Natural killer cell (primary cell): ENCODE data around the gene TMEM109. TPM values are rescaled to one million over a fixed set of nuclear protein-coding genes. Genes with fewer than 3 reads are reported as not detected.

Source experiments
- ATAC-seq, 3 donors: fragments of 150-1000 bp in 2 of 3; fragments of 200-7000 bp in 1 of 3; cut with Tn5 transposase; 1 replicate in 1 of 3; 2 replicates in 2 of 3; pipeline ENCODE4 v1.10.0; 2021; ENCODE audit warnings: mild to moderate bottlenecking in 2 of 3, moderate library complexity in 2 of 3
- DNase-seq, 2 donors: peaks; one replicate each; pipeline versions ENCODE4 v3.0.0 to v3.0.0-alpha.2; 2013 to 2021; ENCODE audit warnings: mixed read lengths in 1 of 2
- H3K27ac ChIP-seq: one replicate; pipeline ENCODE4 v1.5.1; 2013; ENCODE audit warnings: mild to moderate bottlenecking, low read length
- H3K27me3 ChIP-seq: one replicate; pipeline ENCODE4 v1.6.1; 2013; ENCODE audit warnings: low read length; ENCODE audit not compliant: control insufficient read depth, insufficient read depth
- H3K36me3 ChIP-seq: one replicate; pipeline ENCODE4 v1.6.1; 2013; ENCODE audit warnings: low read length; ENCODE audit not compliant: control insufficient read depth, insufficient read depth
- H3K4me1 ChIP-seq: one replicate; pipeline ENCODE4 v1.6.1; 2013; ENCODE audit warnings: low read length; ENCODE audit not compliant: control insufficient read depth, insufficient read depth
- H3K4me3 ChIP-seq: one replicate; pipeline ENCODE4 v1.5.1; 2013; ENCODE audit warnings: low read length
- H3K9me3 ChIP-seq: one replicate; pipeline ENCODE4 v1.6.1; 2013; ENCODE audit warnings: low read length; ENCODE audit not compliant: control insufficient read depth, insufficient read depth
- H3K27ac Mint-ChIP-seq, 2 donors: one replicate each; pipeline ENCODE4 v1.8.0; 2022; ENCODE audit warnings: mild to moderate bottlenecking in 2 of 2, mixed read lengths in 2 of 2, moderate library complexity in 1 of 2
- H3K27me3 Mint-ChIP-seq, 2 donors: one replicate each; pipeline ENCODE4 v1.8.0; 2022; ENCODE audit warnings: low read depth in 2 of 2, mixed read lengths in 2 of 2
- H3K36me3 Mint-ChIP-seq: one replicate; pipeline ENCODE4 v1.8.0; 2022; ENCODE audit warnings: mixed read lengths
- H3K4me1 Mint-ChIP-seq, 2 donors: one replicate each; pipeline ENCODE4 v1.8.0; 2022; ENCODE audit warnings: mixed read lengths in 2 of 2
- H3K4me3 Mint-ChIP-seq: one replicate; pipeline ENCODE4 v1.8.0; 2022; ENCODE audit warnings: mild to moderate bottlenecking, moderate library complexity, mixed read lengths
- H3K9me3 Mint-ChIP-seq, 2 donors: one replicate each; pipeline ENCODE4 v1.8.0; 2022; ENCODE audit warnings: mixed read lengths in 2 of 2
- CTCF ChIP-seq: fragments of 200-600 bp; IDR thresholded peaks from one replicate; pipeline ENCODE4 v1.8.0; 2022; ENCODE audit warnings: antibody characterized with exemption
- WGBS: methylation state at CpG from one replicate; pipeline ENCODE4 v1.1.7; 2013; ENCODE audit warnings: missing lambda C conversion rate; ENCODE audit not compliant: insufficient coverage; 5-methylcytosine and 5-hydroxymethylcytosine counted together
- intact Hi-C: fragments of 100-400 bp; cut with micrococcal nuclease; formaldehyde crosslinking; loops from one replicate; pipeline ENCODE4 v1.14.2; 2022
- total RNA-seq, 4 donors: library from RNA; stranded (reverse); fragments of 120-200 nt in 1 of 4; gene quantifications; one replicate each; pipeline versions ENCODE4 v1.2.3 to v1.2.4, GENCODE V29; 2013 to 2022

The TMEM109 gene
- total RNA-seq, 3 donors from 2014 or later (not counting 1 experiment from before 2014, with no cell fraction given): 89.3 to 102 (median 96.8) TPM

GRCh38 chr11:60950933-60951605, 37.1 kb downstream of the TMEM109 start:
- Histone ChIP-seq H3K27ac (no peak overlapping the region), H3K27me3 (peaks cover 4% of the 10 kb centered on the region), H3K4me3 (peak overlapping the region; percentile 53), H3K9me3 (no peaks in the 10 kb centered on the region), H3K36me3 (no peaks in the 10 kb centered on the region), H3K4me1 (peaks cover 32% of the 10 kb centered on the region)
- DNase-seq: peak in 1 of 2 donors; percentile 58
- H3K4me1 Mint-ChIP-seq: peaks cover 15 to 26% of the 10 kb centered on the region in 2 donors
- H3K4me3 Mint-ChIP-seq: peak overlapping the region; percentile 89
- no peaks in the 10 kb centered on the region for H3K36me3 Mint-ChIP-seq
- 11% methylated on average over 86 of the region's 86 CpGs for WGBS
- peak; percentile 33 to 53 (median 39) for ATAC-seq
- H3K9me3 Mint-ChIP-seq: no peaks in the 10 kb centered on the region
- intact Hi-C loops: no loop called here
- H3K27ac Mint-ChIP-seq: peak overlapping the region in 1 of 2 donors; percentile 93
- H3K27me3 Mint-ChIP-seq: peaks cover 10 to 11% of the 10 kb centered on the region in 2 donors
- no peak for TF ChIP-seq CTCF

GRCh38 chr11:60951606-60951903, 37.6 kb downstream of the TMEM109 start:
- peak overlapping the region; percentile 53 for H3K4me3 ChIP-seq
- intact Hi-C loops: no loop called here
- no peaks in the 10 kb centered on the region for H3K36me3 Mint-ChIP-seq
- peaks cover 15 to 26% of the 10 kb centered on the region in 2 donors for H3K4me1 Mint-ChIP-seq
- peak overlapping the region; percentile 89 for H3K4me3 Mint-ChIP-seq
- no peaks in the 10 kb centered on the region for H3K9me3 ChIP-seq
- H3K27me3 ChIP-seq: peaks cover 4% of the 10 kb centered on the region
- DNase-seq (no peak), ATAC-seq (peak in 1 of 3 donors; percentile 23)
- H3K9me3 Mint-ChIP-seq: no peaks in the 10 kb centered on the region
- H3K36me3 ChIP-seq: no peaks in the 10 kb centered on the region
- peaks cover 8 to 10% of the 10 kb centered on the region in 2 donors for H3K27me3 Mint-ChIP-seq
- H3K4me1 ChIP-seq: peaks cover 32% of the 10 kb centered on the region
- WGBS: 6% methylated on average over 8 of the region's 8 CpGs
- peak overlapping the region; percentile 67 for H3K27ac ChIP-seq
- H3K27ac Mint-ChIP-seq: peak overlapping the region in 1 of 2 donors; percentile 93
- TF ChIP-seq CTCF: no peak

GRCh38 chr11:60951904-60952741, 38.2 kb downstream of the TMEM109 start, which contains the start of gene SLC15A3:
Gene SLC15A3 (minus strand): TSS chr11:60952176. CDS start chr11:60951551, 625 bp downstream.
- peaks cover 4% of the 10 kb centered on the region for H3K27me3 ChIP-seq
- WGBS: 9% methylated on average over 21 of the region's 23 CpGs
- no peaks in the 10 kb centered on the region for H3K9me3 ChIP-seq
- peaks cover 8 to 10% of the 10 kb centered on the region in 2 donors for H3K27me3 Mint-ChIP-seq
- no peak for TF ChIP-seq CTCF
- peak within 1 kb of the TSS; percentile 89 for H3K4me3 Mint-ChIP-seq
- H3K4me3 ChIP-seq: peak within 1 kb of the TSS; percentile 53
- H3K27ac Mint-ChIP-seq: peak within 1 kb of the TSS; percentile 2 to 93
- H3K36me3 Mint-ChIP-seq: no peaks in the 10 kb centered on the region
- peak; percentile 39 to 67 for DNase-seq
- ATAC-seq: peak; percentile 72 to 79 (median 73)
- H3K4me1 Mint-ChIP-seq: peaks cover 15 to 26% of the 10 kb centered on the region in 2 donors
- no peaks in the 10 kb centered on the region for H3K36me3 ChIP-seq
- H3K27ac ChIP-seq: peak within 1 kb of the TSS; percentile 67
- no peaks in the 10 kb centered on the region for H3K9me3 Mint-ChIP-seq
- intact Hi-C loops: no loop called here
- peaks cover 32% of the 10 kb centered on the region for H3K4me1 ChIP-seq
